ENCODE results near the gene KSR1.

Gene KSR1

DNA sequence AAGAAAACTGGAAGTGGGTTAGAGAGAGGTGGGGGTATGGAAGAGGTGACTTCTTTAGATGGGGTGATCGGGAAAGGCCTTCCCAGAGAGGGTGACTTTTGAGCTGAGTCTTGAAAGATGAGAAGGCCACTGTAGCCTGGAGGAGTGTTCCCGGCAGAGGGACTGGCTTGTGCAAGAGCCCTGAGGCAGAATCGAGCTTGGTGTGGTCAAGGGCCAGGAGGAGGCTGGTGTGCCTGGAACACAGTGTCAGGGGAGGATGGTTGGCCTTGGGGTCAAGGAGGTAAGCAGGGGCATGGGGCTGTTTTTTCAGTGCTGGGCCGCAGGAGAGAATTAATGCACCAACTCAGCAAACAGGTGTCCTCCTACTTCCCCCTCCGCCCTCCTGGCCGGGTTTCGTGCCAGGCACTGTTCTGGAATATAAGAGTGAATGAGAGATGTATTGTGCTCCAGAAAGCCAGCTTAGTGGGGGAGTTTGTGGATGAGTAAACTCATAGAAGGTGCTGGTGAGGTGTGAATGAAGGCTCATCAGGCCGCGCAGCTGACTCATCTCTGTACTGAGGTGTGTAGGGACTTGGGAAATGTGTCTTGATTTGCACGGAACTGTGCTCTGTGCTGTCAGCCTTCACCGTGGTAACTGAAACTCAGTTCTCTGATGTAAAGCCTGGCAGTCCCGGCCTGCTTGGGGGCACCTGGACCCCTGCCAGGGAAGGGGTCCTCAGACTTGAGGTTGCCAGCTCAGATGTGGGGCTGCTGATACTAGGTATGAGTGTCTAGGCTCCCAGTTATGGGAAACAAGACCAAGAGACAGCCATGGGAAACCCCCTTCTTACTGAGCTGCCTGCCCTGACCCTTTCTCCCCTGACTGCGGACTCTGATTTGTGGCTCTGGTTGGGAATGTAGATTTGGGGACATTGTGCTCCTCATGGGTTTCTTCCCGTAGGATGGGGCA is 15.3 kb downstream of the KSR1 start:
- TF ChIP-seq CEBPB (IDR thresholded peaks at IDR 0.05), result no peak
- no peak for TF ChIP-seq TEAD4 (IDR thresholded peaks at IDR 0.05)
- TF ChIP-seq CREB1 (IDR thresholded peaks at IDR 0.05; ENCODE audit: low read depth), result no peak
- no peak for TF ChIP-seq NFIC (IDR thresholded peaks at IDR 0.05)
- no peak for TF ChIP-seq ZBTB7A (IDR thresholded peaks at IDR 0.05; ENCODE audit: low read depth)
- TF ChIP-seq EP300 (IDR thresholded peaks at IDR 0.05; ENCODE audit: borderline replicate concordance), result no peak
- TF ChIP-seq, protein P1, sequence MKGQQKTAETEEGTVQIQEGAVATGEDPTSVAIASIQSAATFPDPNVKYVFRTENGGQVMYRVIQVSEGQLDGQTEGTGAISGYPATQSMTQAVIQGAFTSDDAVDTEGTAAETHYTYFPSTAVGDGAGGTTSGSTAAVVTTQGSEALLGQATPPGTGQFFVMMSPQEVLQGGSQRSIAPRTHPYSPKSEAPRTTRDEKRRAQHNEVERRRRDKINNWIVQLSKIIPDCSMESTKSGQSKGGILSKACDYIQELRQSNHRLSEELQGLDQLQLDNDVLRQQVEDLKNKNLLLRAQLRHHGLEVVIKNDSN (IDR thresholded peaks at IDR 0.05), result no peak
- no peak for TF ChIP-seq FOXM1 (IDR thresholded peaks at IDR 0.05; ENCODE audit: borderline replicate concordance, low read depth)
- TF ChIP-seq, protein P2, sequence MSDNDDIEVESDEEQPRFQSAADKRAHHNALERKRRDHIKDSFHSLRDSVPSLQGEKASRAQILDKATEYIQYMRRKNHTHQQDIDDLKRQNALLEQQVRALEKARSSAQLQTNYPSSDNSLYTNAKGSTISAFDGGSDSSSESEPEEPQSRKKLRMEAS (IDR thresholded peaks at IDR 0.05), result no peak
- TF ChIP-seq YY1 (IDR thresholded peaks at IDR 0.05; ENCODE audit: low read depth), result no peak
- TF ChIP-seq, protein P3, sequence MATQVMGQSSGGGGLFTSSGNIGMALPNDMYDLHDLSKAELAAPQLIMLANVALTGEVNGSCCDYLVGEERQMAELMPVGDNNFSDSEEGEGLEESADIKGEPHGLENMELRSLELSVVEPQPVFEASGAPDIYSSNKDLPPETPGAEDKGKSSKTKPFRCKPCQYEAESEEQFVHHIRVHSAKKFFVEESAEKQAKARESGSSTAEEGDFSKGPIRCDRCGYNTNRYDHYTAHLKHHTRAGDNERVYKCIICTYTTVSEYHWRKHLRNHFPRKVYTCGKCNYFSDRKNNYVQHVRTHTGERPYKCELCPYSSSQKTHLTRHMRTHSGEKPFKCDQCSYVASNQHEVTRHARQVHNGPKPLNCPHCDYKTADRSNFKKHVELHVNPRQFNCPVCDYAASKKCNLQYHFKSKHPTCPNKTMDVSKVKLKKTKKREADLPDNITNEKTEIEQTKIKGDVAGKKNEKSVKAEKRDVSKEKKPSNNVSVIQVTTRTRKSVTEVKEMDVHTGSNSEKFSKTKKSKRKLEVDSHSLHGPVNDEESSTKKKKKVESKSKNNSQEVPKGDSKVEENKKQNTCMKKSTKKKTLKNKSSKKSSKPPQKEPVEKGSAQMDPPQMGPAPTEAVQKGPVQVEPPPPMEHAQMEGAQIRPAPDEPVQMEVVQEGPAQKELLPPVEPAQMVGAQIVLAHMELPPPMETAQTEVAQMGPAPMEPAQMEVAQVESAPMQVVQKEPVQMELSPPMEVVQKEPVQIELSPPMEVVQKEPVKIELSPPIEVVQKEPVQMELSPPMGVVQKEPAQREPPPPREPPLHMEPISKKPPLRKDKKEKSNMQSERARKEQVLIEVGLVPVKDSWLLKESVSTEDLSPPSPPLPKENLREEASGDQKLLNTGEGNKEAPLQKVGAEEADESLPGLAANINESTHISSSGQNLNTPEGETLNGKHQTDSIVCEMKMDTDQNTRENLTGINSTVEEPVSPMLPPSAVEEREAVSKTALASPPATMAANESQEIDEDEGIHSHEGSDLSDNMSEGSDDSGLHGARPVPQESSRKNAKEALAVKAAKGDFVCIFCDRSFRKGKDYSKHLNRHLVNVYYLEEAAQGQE (IDR thresholded peaks at IDR 0.05; ENCODE audit: low read depth), result no peak
- TF ChIP-seq TCF12 (IDR thresholded peaks at IDR 0.05; ENCODE audit: low read depth), result no peak
- TF ChIP-seq TAF1 (IDR thresholded peaks at IDR 0.05; ENCODE audit: low read depth), result no peak
- TF ChIP-seq RAD21 (IDR thresholded peaks at IDR 0.05; ENCODE audit: low read depth), result no peak
- TF ChIP-seq EGR1 (IDR thresholded peaks at IDR 0.05), result no peak

DNA sequence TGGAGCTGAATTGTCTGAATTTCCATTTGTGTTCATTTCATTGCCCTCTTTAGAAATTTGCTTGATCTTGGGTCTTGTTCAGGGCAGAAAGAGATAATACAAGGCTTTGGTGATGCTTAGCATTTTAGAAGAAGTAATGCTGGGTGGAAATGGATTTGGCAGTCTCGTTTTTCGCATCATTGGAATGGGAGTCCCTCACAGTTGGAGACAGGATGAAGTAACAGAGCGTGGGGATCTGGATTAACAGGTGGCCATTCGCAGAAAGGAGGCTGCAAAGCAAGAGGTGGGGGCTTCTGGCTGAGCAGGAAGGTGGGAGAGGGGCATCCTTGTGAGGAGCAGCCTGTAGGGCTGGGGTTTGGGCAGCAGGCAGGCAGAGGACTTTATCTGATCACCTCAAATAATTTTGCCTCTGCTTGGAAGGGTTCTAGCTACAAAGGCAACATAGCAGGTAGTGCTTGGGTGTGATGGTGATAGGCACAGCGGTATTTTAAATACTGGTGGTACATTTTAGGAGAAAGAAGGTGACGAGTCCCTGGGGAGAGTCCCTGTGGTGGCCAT is 17.0 kb downstream of the KSR1 start:
- TF ChIP-seq CREB1 (IDR thresholded peaks at IDR 0.05; ENCODE audit: low read depth) (no peak), ZBTB7A (IDR thresholded peaks at IDR 0.05; ENCODE audit: low read depth) (no peak), TEAD4 (IDR thresholded peaks at IDR 0.05) (no peak), EGR1 (IDR thresholded peaks at IDR 0.05) (no peak), EP300 (IDR thresholded peaks at IDR 0.05; ENCODE audit: borderline replicate concordance) (no peak), TAF1 (IDR thresholded peaks at IDR 0.05; ENCODE audit: low read depth) (no peak), YY1 (IDR thresholded peaks at IDR 0.05; ENCODE audit: low read depth) (no peak), RAD21 (IDR thresholded peaks at IDR 0.05; ENCODE audit: low read depth) (no peak), NFIC (IDR thresholded peaks at IDR 0.05) (no peak)
- TF ChIP-seq, protein P1 (IDR thresholded peaks at IDR 0.05), result no peak

DNA sequence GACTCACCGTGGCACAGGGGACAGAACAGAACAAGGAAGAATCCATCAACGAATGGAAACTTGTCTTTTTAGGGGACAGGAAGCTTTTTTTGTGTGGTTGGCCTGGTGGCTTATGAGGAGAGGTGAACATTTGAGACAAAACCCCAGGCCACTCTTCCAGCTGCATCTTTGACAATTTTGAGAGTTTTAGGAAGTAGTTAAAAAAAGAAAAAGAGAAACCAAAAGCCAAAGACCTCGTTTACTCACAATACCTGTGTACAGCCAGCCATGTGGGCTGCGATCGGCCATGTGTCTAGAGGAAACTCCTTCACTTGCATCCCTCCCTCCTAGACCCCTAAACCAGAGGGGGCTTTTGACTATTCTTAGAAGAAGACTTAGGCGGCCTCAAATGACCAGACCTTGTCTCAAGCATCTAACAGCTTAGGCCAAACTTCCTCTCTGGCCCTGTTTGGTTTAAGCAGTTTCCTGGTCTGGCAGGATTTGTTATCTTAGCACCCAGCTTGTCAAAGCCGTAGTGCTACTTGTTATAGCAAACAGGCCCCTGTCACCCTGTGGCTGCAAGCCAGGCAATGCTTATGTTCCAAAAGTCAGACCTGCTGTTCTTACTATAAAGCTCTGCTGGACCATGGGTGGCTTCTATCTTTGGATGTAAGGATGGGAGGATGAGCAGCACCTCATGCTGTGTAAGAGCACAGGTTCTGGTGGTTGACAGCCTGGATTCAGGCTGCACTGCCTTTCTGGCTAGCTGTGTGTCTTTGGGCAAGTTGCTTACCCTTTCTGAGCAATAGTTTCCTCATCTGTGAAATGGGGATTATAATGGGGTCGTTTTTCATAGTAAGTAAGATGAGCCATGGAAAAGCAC is 17.7 kb downstream of the KSR1 start:
- no peak for TF ChIP-seq TEAD4 (IDR thresholded peaks at IDR 0.05)
- TF ChIP-seq, protein P3 (IDR thresholded peaks at IDR 0.05; ENCODE audit: low read depth), result no peak
- TF ChIP-seq, protein P1 (IDR thresholded peaks at IDR 0.05), result no peak
- no peak for TF ChIP-seq EGR1 (IDR thresholded peaks at IDR 0.05)
- no peak for TF ChIP-seq ZBTB7A (IDR thresholded peaks at IDR 0.05; ENCODE audit: low read depth)
- no peak for TF ChIP-seq YY1 (IDR thresholded peaks at IDR 0.05; ENCODE audit: low read depth)
- TF ChIP-seq, protein P2 (IDR thresholded peaks at IDR 0.05), result no peak
- no peak for TF ChIP-seq TAF1 (IDR thresholded peaks at IDR 0.05; ENCODE audit: low read depth)
- no peak for TF ChIP-seq FOXM1 (IDR thresholded peaks at IDR 0.05; ENCODE audit: borderline replicate concordance, low read depth)
- no peak for TF ChIP-seq EP300 (IDR thresholded peaks at IDR 0.05; ENCODE audit: borderline replicate concordance)
- TF ChIP-seq RAD21 (IDR thresholded peaks at IDR 0.05; ENCODE audit: low read depth), result no peak
- TF ChIP-seq NFIC (IDR thresholded peaks at IDR 0.05), result no peak
- TF ChIP-seq CEBPB (IDR thresholded peaks at IDR 0.05), result no peak
- TF ChIP-seq TCF12 (IDR thresholded peaks at IDR 0.05; ENCODE audit: low read depth), result no peak
- no peak for TF ChIP-seq CREB1 (IDR thresholded peaks at IDR 0.05; ENCODE audit: low read depth)
